ENCODE results near the gene ADAM19. TPM values are rescaled to one million over a fixed set of nuclear protein-coding genes. Genes with fewer than 3 reads are reported as not detected.

ADAM19 gene
- polyA plus RNA-seq, 1 donor from 2014 or later, result 9.9 TPM

GRCh38 chr5:157524887-157525286 is 50.7 kb downstream of the ADAM19 start:
- no peaks in the 10 kb centered on the region for H3K9me3 ChIP-seq (ENCODE audit: low read length)
- H3K9me2 ChIP-seq (ENCODE audit: insufficient read depth, low read length), result no peaks in the 10 kb centered on the region
- no peaks in the 10 kb centered on the region for H3K27me3 ChIP-seq (ENCODE audit: insufficient read depth, low read depth, low read length)
- no peaks in the 10 kb centered on the region for H3K79me2 ChIP-seq (replicated peaks; ENCODE audit: insufficient read depth, low read length)
- H2AFZ ChIP-seq (ENCODE audit: low read depth, low read length), result no peak overlapping the region
- no peak overlapping the region for H3K4me3 ChIP-seq (ENCODE audit: low read length)
- H3K4me2 ChIP-seq (ENCODE audit: low read length), result no peak overlapping the region
- no peak overlapping the region for H3K9ac ChIP-seq (ENCODE audit: low read length)
- no peaks in the 10 kb centered on the region for H3F3A ChIP-seq (ENCODE audit: insufficient read depth, low read length, poor library complexity, severe bottlenecking)
- TF ChIP-seq POLR2AphosphoS5 (IDR thresholded peaks at IDR 0.05) (no peak), REST (IDR thresholded peaks at IDR 0.05; ENCODE audit: borderline replicate concordance) (no peak), EZH2 (IDR thresholded peaks at IDR 0.05; ENCODE audit: borderline replicate concordance, insufficient read depth, low read length, poor library complexity, severe bottlenecking) (no peak), RAD21 (conservative IDR thresholded peaks at IDR 0.05) (no peak), TAF1 (IDR thresholded peaks at IDR 0.05; ENCODE audit: low read depth) (no peak), EP300 (conservative IDR thresholded peaks at IDR 0.05; ENCODE audit: poor library complexity, severe bottlenecking) (no peak)
- H3K36me3 ChIP-seq (ENCODE audit: insufficient read depth, low read length), result no peaks in the 10 kb centered on the region
- no peaks in the 10 kb centered on the region for H4K20me1 ChIP-seq (ENCODE audit: insufficient read depth)
- no peak overlapping the region for H3K27ac ChIP-seq (ENCODE audit: low read length)

GRCh38 chr5:157523976-157524375 is 51.6 kb downstream of the ADAM19 start:
- H3K4me3 ChIP-seq (ENCODE audit: low read length), result no peak overlapping the region
- no peaks in the 10 kb centered on the region for H3K9me3 ChIP-seq (ENCODE audit: low read length)
- no peaks in the 10 kb centered on the region for H3F3A ChIP-seq (ENCODE audit: insufficient read depth, low read length, poor library complexity, severe bottlenecking)
- no peak overlapping the region for H2AFZ ChIP-seq (ENCODE audit: low read depth, low read length)
- H3K27me3 ChIP-seq (ENCODE audit: insufficient read depth, low read depth, low read length), result no peaks in the 10 kb centered on the region
- H3K9me2 ChIP-seq (ENCODE audit: insufficient read depth, low read length), result no peaks in the 10 kb centered on the region
- H3K27ac ChIP-seq (ENCODE audit: low read length), result no peak overlapping the region
- TF ChIP-seq EZH2 (IDR thresholded peaks at IDR 0.05; ENCODE audit: borderline replicate concordance, insufficient read depth, low read length, poor library complexity, severe bottlenecking) (no peak), TAF1 (IDR thresholded peaks at IDR 0.05; ENCODE audit: low read depth) (no peak), CTCF (IDR thresholded peaks at IDR 0.05; ENCODE audit: poor library complexity, severe bottlenecking) (no peak), REST (IDR thresholded peaks at IDR 0.05; ENCODE audit: borderline replicate concordance) (no peak), SMC3 (conservative IDR thresholded peaks at IDR 0.05; ENCODE audit: poor library complexity) (no peak), POLR2AphosphoS5 (IDR thresholded peaks at IDR 0.05) (no peak), RAD21 (conservative IDR thresholded peaks at IDR 0.05) (no peak)
- H3K79me2 ChIP-seq (replicated peaks; ENCODE audit: insufficient read depth, low read length), result no peaks in the 10 kb centered on the region
- no peaks in the 10 kb centered on the region for H4K20me1 ChIP-seq (ENCODE audit: insufficient read depth)
- H3K4me2 ChIP-seq (ENCODE audit: low read length), result no peak overlapping the region
- H3K9ac ChIP-seq (ENCODE audit: low read length), result no peak overlapping the region
- no peaks in the 10 kb centered on the region for H3K36me3 ChIP-seq (ENCODE audit: insufficient read depth, low read length)
